MM.1S (cell line): ENCODE measurements around the gene HES1.

Experiments
- CTCF ChIP-seq: fragments of 300-600 bp; sonication (generic); IDR thresholded peaks from 2 replicates; pipeline ENCODE4 v1.5.1; 2016; ENCODE audit warnings: antibody characterized with exemption, low read length, mixed read lengths
- EZH2 ChIP-seq: fragments of 300-600 bp; sonication (generic); optimal IDR thresholded peaks from 2 replicates; pipeline ENCODE3; 2017; ENCODE audit warnings: low read depth, mild to moderate bottlenecking, antibody characterized with exemption, low read length, mixed read lengths
- EZH2phosphoT487 ChIP-seq: fragments of 300-600 bp; sonication (generic); IDR thresholded peaks from 2 replicates; pipeline ENCODE4 v1.6.1; 2018; ENCODE audit warnings: antibody characterized with exemption, low read length

- TF ChIP-seq CTCF = no peak
- no peak for TF ChIP-seq EZH2
- TF ChIP-seq EZH2phosphoT487 = no peak
Observed at GRCh38 chr3:194136519-194137007, 615 bp downstream of the HES1 start.
